GM12878 (cell line): Measurements from ENCODE around the gene SNAPIN. TPM values are rescaled to one million over a fixed set of nuclear protein-coding genes. Genes with fewer than 3 reads are reported as not detected.

ENCODE experiments used
- ATF7 ChIP-seq: fragments of 450-650 bp; IDR thresholded peaks from 2 replicates; pipeline ENCODE4 v1.6.1; 2016; ENCODE audit warnings: low read depth, mild to moderate bottlenecking
- BCL11A ChIP-seq: IDR thresholded peaks from 2 replicates; pipeline ENCODE4 v1.6.1; 2011; ENCODE audit warnings: low read depth, low read length
- CUX1 ChIP-seq: IDR thresholded peaks from 2 replicates; pipeline ENCODE4 v1.6.1; 2012; ENCODE audit warnings: improper control_type of control experiment, low read depth, low read length; ENCODE audit not compliant: insufficient replicate concordance
- EZH2 ChIP-seq: IDR thresholded peaks from 2 replicates; pipeline ENCODE4 v1.6.1; 2012; ENCODE audit warnings: low read depth, mild to moderate bottlenecking, control low read depth, inconsistent platforms, low read length, borderline replicate concordance; ENCODE audit not compliant: control insufficient read depth
- GABPA ChIP-seq: IDR thresholded peaks from 2 replicates; pipeline ENCODE4 v1.6.1; 2014; ENCODE audit warnings: antibody characterized with exemption, low read depth, mild to moderate bottlenecking, inconsistent platforms
- GATAD2B ChIP-seq: fragments of 450-650 bp; conservative IDR thresholded peaks from 2 replicates; pipeline ENCODE4 v1.6.1; 2017; ENCODE audit warnings: low read depth, mild to moderate bottlenecking, moderate library complexity
- KLF5 ChIP-seq: fragments of 450-650 bp; IDR thresholded peaks from 2 replicates; pipeline ENCODE4 v1.6.1; 2014; ENCODE audit warnings: mild to moderate bottlenecking; ENCODE audit not compliant: partially characterized antibody
- NRF1 ChIP-seq: conservative IDR thresholded peaks from 2 replicates; pipeline ENCODE4 v1.6.1; 2011; ENCODE audit warnings: mild to moderate bottlenecking, low read depth, low read length, improper control_type of control experiment
- PAX8 ChIP-seq: fragments of 450-650 bp; IDR thresholded peaks from 2 replicates; pipeline ENCODE4 v1.6.1; 2017; ENCODE audit warnings: mild to moderate bottlenecking, moderate library complexity
- POLR2AphosphoS5 ChIP-seq: IDR thresholded peaks from 2 replicates; pipeline ENCODE4 v1.6.1; 2011; ENCODE audit warnings: mild to moderate bottlenecking, low read length, inconsistent platforms
- REST ChIP-seq: IDR thresholded peaks from 2 replicates; pipeline ENCODE4 v1.6.1; 2012; ENCODE audit warnings: mild to moderate bottlenecking, low read depth, low read length
- SMAD1 ChIP-seq: fragments of 450-650 bp; IDR thresholded peaks from 2 replicates; pipeline ENCODE4 v1.6.1; 2018; ENCODE audit warnings: mild to moderate bottlenecking, low read depth; ENCODE audit not compliant: partially characterized antibody
- TCF7 ChIP-seq: IDR thresholded peaks from 2 replicates; pipeline ENCODE4 v1.6.1; 2014; ENCODE audit warnings: antibody characterized with exemption, borderline replicate concordance
- USF1 ChIP-seq: IDR thresholded peaks from 2 replicates; pipeline ENCODE4 v1.6.1; 2011; ENCODE audit warnings: borderline replicate concordance, low read depth, mild to moderate bottlenecking, moderate library complexity, mixed read lengths, low read length; ENCODE audit not compliant: insufficient read depth; ENCODE audit errors: extremely low read length
- YBX1 ChIP-seq: fragments of 450-650 bp; IDR thresholded peaks from 2 replicates; pipeline ENCODE4 v1.6.1; 2016; ENCODE audit warnings: antibody characterized with exemption
- YY1 ChIP-seq: IDR thresholded peaks from 2 replicates; pipeline ENCODE4 v1.6.1; 2011; ENCODE audit warnings: low read depth, mild to moderate bottlenecking, low read length
- ZZZ3 ChIP-seq: IDR thresholded peaks from 2 replicates; pipeline ENCODE4 v1.6.1; 2011; ENCODE audit warnings: low read depth; ENCODE audit not compliant: control insufficient read depth, insufficient read length
- polyA plus RNA-seq, 11 experiments: library from polyadenylated mRNA; depleted of rRNA in 4 of 11; unstranded in 6 of 11; stranded (reverse) in 5 of 11; fragments of >200 nt; fragmentation: Nextera tagmentation in 4 of 11; fragmentation: Illumina TruSeq in 1 of 11; extraction: Ambion mirVana in 4 of 11; extraction: Trizol in 1 of 11; gene quantifications; 1 replicate in 1 of 11; 2 replicates in 10 of 11; pipeline versions ENCODE4 v1.2.1 to v1.2.3, GENCODE V29; 2011 to 2016; ENCODE audit warnings: inconsistent platforms in 2 of 11, missing spikeins in 2 of 11, low read depth in 1 of 11
- total RNA-seq, 4 experiments: library from RNA; depleted of rRNA in 3 of 4; stranded (reverse); fragments of >200 nt in 3 of 4; fragmentation: Illumina TruSeq in 1 of 4; extraction: Trizol in 1 of 4; gene quantifications; 2 replicates each; pipeline versions ENCODE4 v1.2.1 to v1.2.3, GENCODE V29; 2013 to 2021
- TF ChIP-seq, protein P1 (sequence below): IDR thresholded peaks from 2 replicates; pipeline ENCODE4 v1.6.1; 2011; ENCODE audit warnings: borderline replicate concordance, low read depth, mild to moderate bottlenecking, moderate library complexity, low read length; ENCODE audit not compliant: insufficient read depth, poor library complexity, severe bottlenecking

SNAPIN gene
- total and polyA plus RNA-seq, 10 of the 15 experiments (the other 5 are each of a cell fraction or from before 2014, with no cell fraction given): 12.4 to 78.1 (median 38.6) TPM

DNA sequence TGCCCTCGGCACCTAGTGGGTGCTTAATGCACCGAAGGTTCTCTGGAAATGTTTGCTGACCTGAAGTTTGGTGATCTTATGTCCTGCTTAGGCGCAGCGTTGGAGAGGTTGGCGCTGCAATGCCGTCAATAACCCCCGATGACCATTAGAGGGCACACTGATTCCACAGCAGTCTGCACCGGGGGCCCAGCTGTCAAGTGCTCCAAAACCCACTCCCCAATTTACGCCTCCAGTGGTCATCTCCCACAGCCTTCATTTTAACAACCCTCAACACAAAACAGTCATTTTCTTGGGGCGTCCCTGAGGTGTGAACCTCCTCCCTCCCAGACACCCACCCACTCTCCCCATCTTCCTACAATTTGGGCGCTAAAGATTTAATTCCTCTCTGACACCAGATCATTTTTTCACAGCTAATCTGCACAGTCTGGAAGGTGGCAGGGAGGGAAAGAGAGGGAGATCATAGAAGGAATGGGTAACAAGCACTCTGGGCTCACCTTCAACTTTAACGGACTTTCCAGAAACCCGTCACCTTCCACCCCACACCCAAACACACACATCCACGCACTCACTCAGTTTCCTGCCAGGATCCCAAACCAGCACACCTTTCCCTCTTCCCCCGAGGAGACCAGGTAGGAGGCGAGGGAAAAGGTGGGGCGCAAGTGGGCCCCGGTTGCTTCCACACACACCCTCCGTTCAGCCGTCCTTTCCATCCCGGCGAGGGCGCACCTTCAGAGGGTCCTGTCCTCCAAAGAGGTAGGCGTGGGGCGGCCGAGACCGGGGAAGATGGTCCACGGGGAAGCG is 19.4 kb downstream of the SNAPIN start (continued):
- TF ChIP-seq ATF7: no peak
- TF ChIP-seq USF1: no peak
- TF ChIP-seq SMAD1: no peak
- TF ChIP-seq GATAD2B: 0 out of 2 replicates have a peak, but pooled peaks have one; percentile 25
- no peak for TF ChIP-seq POLR2AphosphoS5
- no peak for TF ChIP-seq REST
- no peak for TF ChIP-seq YBX1
- no peak for TF ChIP-seq BCL11A
- 0 out of 2 replicates have a peak, but pooled peaks have one; percentile 46 for TF ChIP-seq EZH2
- no peak for TF ChIP-seq PAX8
- no peak for TF ChIP-seq CUX1
- TF ChIP-seq NRF1: no peak
- no peak for TF ChIP-seq ZZZ3
- no peak for TF ChIP-seq TCF7
- TF ChIP-seq YY1: peak; percentile 71; the same call in 1 of the 2 replicates
- no peak for TF ChIP-seq KLF5
- no peak for TF ChIP-seq GABPA
- TF ChIP-seq, protein P1, sequence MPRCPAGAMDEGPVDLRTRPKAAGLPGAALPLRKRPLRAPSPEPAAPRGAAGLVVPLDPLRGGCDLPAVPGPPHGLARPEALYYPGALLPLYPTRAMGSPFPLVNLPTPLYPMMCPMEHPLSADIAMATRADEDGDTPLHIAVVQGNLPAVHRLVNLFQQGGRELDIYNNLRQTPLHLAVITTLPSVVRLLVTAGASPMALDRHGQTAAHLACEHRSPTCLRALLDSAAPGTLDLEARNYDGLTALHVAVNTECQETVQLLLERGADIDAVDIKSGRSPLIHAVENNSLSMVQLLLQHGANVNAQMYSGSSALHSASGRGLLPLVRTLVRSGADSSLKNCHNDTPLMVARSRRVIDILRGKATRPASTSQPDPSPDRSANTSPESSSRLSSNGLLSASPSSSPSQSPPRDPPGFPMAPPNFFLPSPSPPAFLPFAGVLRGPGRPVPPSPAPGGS: no peak
